HUES48 (cell line): ENCODE results near the gene PPP2R3C.

ENCODE experiments used
- H3K27ac ChIP-seq: one replicate; pipeline ENCODE4 v1.7.0; 2013; ENCODE audit warnings: low read depth, low read length, inconsistent platforms
- H3K27me3 ChIP-seq: 2 replicates; pipeline ENCODE4 v1.6.1; 2013; ENCODE audit warnings: mild to moderate bottlenecking, low read length; ENCODE audit not compliant: control insufficient read depth, insufficient read depth
- H3K36me3 ChIP-seq: 2 replicates; pipeline ENCODE4 v1.6.1; 2013; ENCODE audit warnings: low read length; ENCODE audit not compliant: control insufficient read depth, insufficient read depth
- H3K4me1 ChIP-seq: 2 replicates; pipeline ENCODE4 v1.6.1; 2013; ENCODE audit warnings: mild to moderate bottlenecking, low read length; ENCODE audit not compliant: control insufficient read depth, insufficient read depth
- H3K4me3 ChIP-seq: 2 replicates; pipeline ENCODE4 v1.5.1; 2013; ENCODE audit warnings: mild to moderate bottlenecking, low read depth, low read length
- H3K9ac ChIP-seq: 2 replicates; pipeline ENCODE4 v1.6.1; 2013; ENCODE audit warnings: mild to moderate bottlenecking, low read depth, low read length, moderate library complexity
- H3K9me3 ChIP-seq: 2 replicates; pipeline ENCODE4 v1.6.1; 2013; ENCODE audit warnings: low read length; ENCODE audit not compliant: control insufficient read depth, insufficient read depth

The PPP2R3C gene

DNA sequence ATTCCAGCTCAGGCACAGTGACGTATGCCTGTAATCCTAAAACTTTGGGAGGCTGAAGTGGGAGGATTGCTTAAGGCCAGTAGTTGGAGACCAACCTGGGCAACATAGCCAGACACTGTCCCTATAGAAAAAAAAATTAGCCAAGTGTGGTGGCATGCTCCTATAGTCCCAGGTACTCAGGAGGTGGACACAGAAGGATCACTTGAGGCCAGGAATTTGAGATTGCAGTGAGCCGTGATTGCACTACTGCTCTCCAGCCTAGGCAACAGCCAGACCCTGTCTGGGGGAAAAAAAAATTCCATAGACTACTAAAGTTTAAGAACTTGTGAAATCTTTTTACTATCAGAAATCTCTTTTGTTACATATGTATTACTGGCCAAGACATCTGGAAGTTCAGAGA, 69.2 kb downstream of the PPP2R3C start:
- no peaks in the 10 kb centered on the region for H3K9me3 ChIP-seq
- no peaks in the 10 kb centered on the region for H3K4me1 ChIP-seq
- no peak overlapping the region for H3K4me3 ChIP-seq
- H3K27me3 ChIP-seq = no peaks in the 10 kb centered on the region
- no peak overlapping the region for H3K9ac ChIP-seq
- peaks cover 17% of the 10 kb centered on the region; the same call in 1 of the 2 replicates for H3K36me3 ChIP-seq
- H3K27ac ChIP-seq = no peak overlapping the region

DNA sequence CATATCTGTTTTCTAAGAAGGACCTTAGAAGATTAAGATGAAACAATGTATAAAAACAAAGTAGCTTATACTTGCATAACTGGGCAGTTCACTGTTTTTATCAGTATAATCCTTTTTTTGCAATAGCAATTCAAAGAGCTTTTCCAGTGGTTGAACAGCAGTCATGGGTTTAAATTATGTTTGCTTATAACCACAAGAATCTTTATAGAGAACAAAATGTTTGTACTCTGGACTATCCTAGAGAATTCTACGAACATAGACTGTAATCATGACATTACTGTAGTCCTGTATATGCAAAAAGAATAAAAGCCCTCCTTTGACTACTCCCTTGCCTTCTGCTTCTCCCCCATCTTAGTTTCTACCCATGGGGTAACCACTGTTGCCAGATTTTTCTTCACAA, 70.0 kb downstream of the PPP2R3C start:
- Histone ChIP-seq H3K4me1 (no peaks in the 10 kb centered on the region), H3K4me3 (no peak overlapping the region), H3K27me3 (no peaks in the 10 kb centered on the region), H3K27ac (no peak overlapping the region), H3K36me3 (peaks cover 17% of the 10 kb centered on the region; the same call in 1 of the 2 replicates), H3K9ac (no peak overlapping the region), H3K9me3 (no peaks in the 10 kb centered on the region)

DNA sequence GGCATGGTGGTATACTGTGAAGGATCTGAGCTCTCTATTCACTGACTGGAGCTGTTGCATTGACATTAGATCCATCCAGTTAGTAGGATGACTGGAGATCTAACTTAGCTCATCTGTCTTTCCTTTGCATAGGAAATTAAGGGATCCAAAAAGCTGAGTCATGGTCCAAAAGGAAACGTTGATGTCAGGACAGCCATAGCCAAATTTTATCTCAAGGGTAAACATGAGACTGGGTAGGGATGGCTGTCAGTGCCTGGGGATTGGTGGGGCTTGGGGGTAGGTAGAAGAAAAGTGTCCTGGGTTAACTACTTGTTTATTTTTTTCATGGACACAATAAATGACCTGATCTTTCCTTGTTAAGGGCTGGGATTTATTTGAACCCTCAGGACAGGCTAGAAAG, 71.1 kb downstream of the PPP2R3C start:
- Histone ChIP-seq H3K9me3 (no peaks in the 10 kb centered on the region), H3K27me3 (no peaks in the 10 kb centered on the region), H3K36me3 (peaks cover 14% of the 10 kb centered on the region; the same call in 1 of the 2 replicates), H3K27ac (no peak overlapping the region), H3K9ac (no peak overlapping the region), H3K4me3 (no peak overlapping the region), H3K4me1 (no peaks in the 10 kb centered on the region)

DNA sequence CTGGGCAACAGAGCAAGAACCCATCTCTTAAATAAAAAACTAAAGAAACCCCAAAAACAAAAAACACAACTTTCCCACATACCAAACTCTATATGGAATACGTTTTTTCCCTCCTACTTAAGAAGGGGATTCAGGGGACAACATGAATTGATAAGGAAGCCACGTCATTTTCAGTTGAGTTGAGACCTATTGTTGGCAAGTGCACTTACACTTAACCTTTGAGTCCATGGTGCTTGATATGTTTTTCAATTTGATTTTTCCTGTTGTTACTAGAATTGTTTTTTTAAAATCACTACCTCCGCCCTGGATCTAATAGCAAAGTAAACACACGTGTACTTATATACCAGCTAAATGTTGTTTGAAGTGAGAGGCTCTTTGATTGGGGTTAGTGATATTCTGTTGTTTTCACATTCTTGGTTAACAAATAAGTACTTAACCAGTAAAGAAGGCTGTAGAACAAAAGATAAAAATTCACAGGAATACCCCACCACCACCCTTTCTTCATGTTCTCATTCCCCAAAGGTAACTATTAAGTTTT, 73.7 kb downstream of the PPP2R3C start:
- no peak overlapping the region for H3K9ac ChIP-seq
- H3K9me3 ChIP-seq = no peaks in the 10 kb centered on the region
- H3K36me3 ChIP-seq = 0 out of 2 replicates have a peak, but pooled peaks cover 1% of the 10 kb centered on the region
- no peak overlapping the region for H3K4me3 ChIP-seq
- no peaks in the 10 kb centered on the region for H3K4me1 ChIP-seq
- H3K27me3 ChIP-seq = no peaks in the 10 kb centered on the region
- H3K27ac ChIP-seq = no peak overlapping the region

DNA sequence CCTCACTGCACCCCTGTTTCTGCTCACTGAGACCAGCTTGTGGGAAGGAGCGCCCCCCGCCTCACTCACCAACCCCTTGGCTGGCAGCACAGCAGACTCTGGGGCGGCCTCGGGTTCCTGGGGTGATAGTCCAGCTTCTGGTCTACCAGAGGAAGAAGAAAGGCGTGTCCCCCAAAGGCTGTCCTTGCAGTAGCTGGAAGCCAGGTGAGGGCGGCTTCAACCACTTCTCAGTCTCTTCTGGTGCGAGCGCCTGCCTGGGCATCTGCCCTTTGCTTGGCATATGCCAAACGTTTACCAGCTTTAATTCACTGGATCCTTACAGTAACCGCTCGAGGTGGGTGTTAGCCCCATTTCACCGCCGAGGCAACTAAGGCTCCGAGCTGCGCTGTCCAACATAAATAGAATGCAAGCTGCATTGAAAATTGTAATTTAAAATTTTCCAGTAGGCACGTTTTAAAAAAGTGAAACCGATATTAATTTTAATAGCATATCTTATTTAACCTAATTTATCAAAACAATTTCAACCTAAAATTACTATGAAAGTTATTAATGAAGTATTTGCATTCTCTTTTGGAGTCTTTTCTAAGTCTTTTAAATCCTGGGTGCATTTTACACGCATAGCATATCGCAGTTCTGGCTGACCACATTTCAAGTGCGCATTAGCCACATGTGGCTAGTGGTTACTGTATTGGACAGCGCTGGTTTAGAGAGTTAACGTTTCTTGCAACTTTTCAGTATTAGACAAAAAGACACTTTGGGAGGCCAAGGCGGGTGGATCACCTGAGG, 74.8 kb downstream of the PPP2R3C start:
- Histone ChIP-seq H3K4me3 (peak overlapping the region; percentile 92), H3K4me1 (no peaks in the 10 kb centered on the region), H3K27ac (peak overlapping the region; percentile 91), H3K36me3 (no peaks in the 10 kb centered on the region), H3K27me3 (no peaks in the 10 kb centered on the region), H3K9me3 (no peaks in the 10 kb centered on the region), H3K9ac (peak overlapping the region; percentile 86)

DNA sequence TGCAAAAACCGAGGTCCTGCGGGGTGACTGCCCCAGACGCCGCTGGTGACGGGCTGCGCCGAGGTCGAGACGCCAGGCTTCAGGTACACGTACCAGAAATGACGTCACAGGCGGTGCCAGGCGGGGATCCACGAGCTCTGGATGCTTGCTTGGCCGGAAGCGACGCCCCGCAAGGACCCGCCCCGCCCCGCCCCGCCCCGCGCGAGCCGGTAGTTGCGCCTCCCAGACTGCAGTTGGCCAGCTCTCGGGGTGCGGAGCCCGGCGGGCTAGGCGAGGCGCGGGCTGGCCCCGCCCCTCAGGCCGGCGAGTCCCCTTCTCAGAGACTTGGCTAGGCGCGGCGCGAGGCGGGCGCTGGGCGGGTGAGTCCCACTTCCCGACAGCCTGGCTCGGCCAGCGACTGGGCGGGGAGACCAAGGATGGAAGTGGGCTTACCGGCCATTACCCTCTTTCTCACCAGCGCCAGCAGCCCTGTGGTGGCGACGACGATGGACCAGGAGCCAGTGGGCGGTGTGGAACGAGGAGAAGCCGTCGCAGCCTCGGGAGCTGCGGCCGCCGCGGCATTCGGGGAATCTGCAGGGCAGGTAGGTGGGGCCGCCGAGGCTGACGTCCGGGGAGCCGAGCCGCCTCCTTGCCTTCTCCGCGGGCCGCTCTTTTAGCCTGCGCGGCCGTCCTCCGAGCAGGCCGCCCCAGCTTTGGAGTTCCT, 75.6 kb downstream of the PPP2R3C start, which contains the start of gene FAM177A1:
Gene FAM177A1, plus strand, starts transcription at position 225 of the 703 bp plus-strand sequence. Its CDS starts 192 bp downstream, at position 417.
- H3K4me1 ChIP-seq = no peaks in the 10 kb centered on the region
- no peaks in the 10 kb centered on the region for H3K36me3 ChIP-seq
- H3K27me3 ChIP-seq = no peaks in the 10 kb centered on the region
- H3K4me3 ChIP-seq = peak within 1 kb of the TSS; percentile 92
- H3K9ac ChIP-seq = peak within 1 kb of the TSS; percentile 86
- no peaks in the 10 kb centered on the region for H3K9me3 ChIP-seq
- peak within 1 kb of the TSS; percentile 91 for H3K27ac ChIP-seq

DNA sequence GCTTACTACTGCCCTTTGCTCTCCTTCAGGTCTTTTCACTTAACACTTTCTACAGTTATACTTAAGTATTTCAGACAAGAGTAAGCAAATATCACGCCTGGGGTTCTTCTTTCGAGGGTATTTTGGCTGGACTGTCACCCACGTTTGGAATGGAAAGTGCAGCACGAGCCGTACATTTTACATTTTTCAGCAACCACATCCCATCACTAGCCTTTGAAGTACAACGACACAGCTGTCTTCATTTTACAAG, 76.1 kb downstream of the PPP2R3C start:
- H3K9me3 ChIP-seq = no peaks in the 10 kb centered on the region

DNA sequence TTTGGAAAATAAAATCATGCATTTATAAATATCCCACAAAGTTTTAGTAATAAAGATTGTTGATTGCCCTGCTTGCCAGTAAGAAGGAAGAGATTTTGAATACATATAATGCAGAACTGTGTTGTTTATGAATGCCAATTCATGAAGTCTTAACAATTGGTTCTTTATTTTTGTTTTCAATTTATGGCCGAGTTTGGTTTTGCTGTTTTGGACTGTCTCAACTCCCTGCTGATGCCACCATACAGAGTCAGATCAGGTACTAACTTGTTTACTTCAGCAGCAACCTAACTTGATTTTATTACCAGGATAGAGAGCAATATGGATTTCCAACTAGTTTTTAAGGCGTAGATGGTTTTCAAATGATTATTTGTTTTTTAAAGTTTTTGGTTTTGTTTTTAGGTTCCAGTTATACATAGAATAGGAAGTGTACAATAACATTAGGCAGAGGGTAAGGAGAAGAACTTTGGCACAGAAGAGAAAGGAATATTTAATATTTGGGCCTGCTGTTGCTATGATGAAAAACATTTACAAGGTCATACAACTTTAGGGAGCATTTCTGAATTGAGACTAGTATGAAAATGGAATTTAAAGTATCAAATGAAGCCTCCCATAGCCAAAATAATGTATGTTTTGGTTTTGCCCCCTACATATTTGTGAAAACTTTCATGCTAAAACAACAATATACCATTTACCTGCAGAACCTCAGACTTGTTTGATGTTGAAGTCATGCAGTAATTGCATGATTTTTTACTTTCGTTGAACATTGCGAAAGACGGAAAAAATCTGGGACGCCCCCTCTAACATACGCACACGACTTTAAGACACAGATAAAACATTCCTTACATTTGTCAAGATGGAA, 76.6 kb downstream of the PPP2R3C start:
- H3K9ac ChIP-seq = peak overlapping the region; percentile 52
- no peaks in the 10 kb centered on the region for H3K4me1 ChIP-seq
- no peaks in the 10 kb centered on the region for H3K27me3 ChIP-seq
- H3K27ac ChIP-seq = peak overlapping the region; percentile 56
- peak overlapping the region; percentile 92 for H3K4me3 ChIP-seq
- H3K9me3 ChIP-seq = no peaks in the 10 kb centered on the region
- no peaks in the 10 kb centered on the region for H3K36me3 ChIP-seq

More for the DNA sequence above, 76.1 kb downstream of the PPP2R3C start:
- H3K27me3 ChIP-seq = no peaks in the 10 kb centered on the region
- peak overlapping the region; percentile 52 for H3K9ac ChIP-seq
- H3K36me3 ChIP-seq = no peaks in the 10 kb centered on the region
- H3K4me3 ChIP-seq = peak overlapping the region; percentile 92
- H3K4me1 ChIP-seq = no peaks in the 10 kb centered on the region
- peak overlapping the region; percentile 56 for H3K27ac ChIP-seq

DNA sequence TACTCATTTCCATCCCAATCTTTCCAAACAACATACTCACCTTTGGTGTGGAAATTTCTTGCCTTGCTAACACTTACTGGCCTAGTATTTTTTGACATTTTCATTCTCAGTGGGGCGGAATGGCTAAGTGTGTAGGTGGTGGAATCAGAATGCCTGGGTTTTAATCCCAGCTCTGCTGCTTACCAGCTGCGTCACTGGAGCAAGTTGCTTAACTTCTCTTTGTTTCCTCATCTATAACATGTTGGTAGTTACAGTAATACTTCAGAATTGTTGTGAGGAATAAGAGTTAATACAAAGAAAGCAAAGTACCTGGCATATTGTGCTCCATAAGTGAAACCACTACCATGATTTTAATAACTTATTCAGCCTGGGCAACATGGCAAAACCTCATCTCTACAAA, 78.7 kb downstream of the PPP2R3C start:
- H3K27ac ChIP-seq = no peak overlapping the region
- H3K4me1 ChIP-seq = no peaks in the 10 kb centered on the region
- H3K9ac ChIP-seq = no peak overlapping the region
- H3K36me3 ChIP-seq = no peaks in the 10 kb centered on the region
- H3K9me3 ChIP-seq = no peaks in the 10 kb centered on the region
- no peaks in the 10 kb centered on the region for H3K27me3 ChIP-seq
- no peak overlapping the region for H3K4me3 ChIP-seq

DNA sequence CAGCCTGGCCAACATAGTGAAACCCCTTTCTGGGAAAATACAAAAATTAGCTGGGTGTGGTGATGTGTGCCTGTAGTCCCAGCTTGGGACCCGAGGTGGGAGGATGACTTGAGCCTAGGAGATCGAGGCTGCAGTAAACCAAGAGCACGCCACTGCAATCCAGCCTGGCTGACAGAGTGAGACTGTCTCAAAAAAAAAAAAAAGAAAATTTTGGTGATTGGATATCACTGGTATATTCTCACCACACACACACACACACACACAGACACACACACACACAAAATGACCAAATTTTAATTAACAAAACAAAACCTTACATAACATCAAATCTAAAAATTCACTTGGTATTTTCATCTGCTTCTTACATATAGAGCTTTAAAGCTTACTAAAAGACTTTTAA, 79.2 kb downstream of the PPP2R3C start:
- Histone ChIP-seq H3K36me3 (no peaks in the 10 kb centered on the region), H3K4me1 (no peaks in the 10 kb centered on the region), H3K4me3 (no peak overlapping the region), H3K9ac (no peak overlapping the region), H3K9me3 (no peaks in the 10 kb centered on the region), H3K27ac (no peak overlapping the region), H3K27me3 (no peaks in the 10 kb centered on the region)
